ENCODE results near the gene C2orf80. TPM values are rescaled to one million over a fixed set of nuclear protein-coding genes. Genes with fewer than 3 reads are reported as not detected.
"Not testable (repeated sequence)": the region's sequence is repeated elsewhere in the genome, so short reads cannot be mapped to it uniquely, and the experiment has no call there.

Gene C2orf80
- total and polyA plus RNA-seq, 8 donors = not detected

DNA sequence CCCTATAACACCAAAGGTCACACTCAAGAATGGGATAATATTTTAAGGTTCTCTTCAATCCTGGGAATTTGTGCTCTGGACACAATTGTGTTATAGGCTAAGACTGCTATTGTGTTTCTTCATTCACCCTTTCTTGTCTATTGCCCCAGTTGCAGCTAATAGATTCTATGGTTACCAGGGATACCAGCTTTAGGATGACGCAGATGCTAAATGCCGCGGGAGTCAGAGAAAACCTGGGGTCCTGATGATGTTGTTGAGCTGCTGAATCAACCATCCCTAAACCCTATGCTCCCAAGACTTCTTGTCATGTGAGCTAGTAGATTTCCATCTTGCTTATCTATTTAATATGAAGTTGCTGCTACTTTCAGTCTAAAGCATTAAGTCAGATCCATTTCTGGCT, 70.9 kb downstream of the C2orf80 start:
- H3K4me3 ChIP-seq = no peak overlapping the region
- no peaks in the 10 kb centered on the region for H3K36me3 ChIP-seq
- no peaks in the 10 kb centered on the region for H3K27me3 ChIP-seq
- H3K9me3 ChIP-seq = no peaks in the 10 kb centered on the region
- TF ChIP-seq, protein P1, sequence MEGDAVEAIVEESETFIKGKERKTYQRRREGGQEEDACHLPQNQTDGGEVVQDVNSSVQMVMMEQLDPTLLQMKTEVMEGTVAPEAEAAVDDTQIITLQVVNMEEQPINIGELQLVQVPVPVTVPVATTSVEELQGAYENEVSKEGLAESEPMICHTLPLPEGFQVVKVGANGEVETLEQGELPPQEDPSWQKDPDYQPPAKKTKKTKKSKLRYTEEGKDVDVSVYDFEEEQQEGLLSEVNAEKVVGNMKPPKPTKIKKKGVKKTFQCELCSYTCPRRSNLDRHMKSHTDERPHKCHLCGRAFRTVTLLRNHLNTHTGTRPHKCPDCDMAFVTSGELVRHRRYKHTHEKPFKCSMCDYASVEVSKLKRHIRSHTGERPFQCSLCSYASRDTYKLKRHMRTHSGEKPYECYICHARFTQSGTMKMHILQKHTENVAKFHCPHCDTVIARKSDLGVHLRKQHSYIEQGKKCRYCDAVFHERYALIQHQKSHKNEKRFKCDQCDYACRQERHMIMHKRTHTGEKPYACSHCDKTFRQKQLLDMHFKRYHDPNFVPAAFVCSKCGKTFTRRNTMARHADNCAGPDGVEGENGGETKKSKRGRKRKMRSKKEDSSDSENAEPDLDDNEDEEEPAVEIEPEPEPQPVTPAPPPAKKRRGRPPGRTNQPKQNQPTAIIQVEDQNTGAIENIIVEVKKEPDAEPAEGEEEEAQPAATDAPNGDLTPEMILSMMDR (IDR thresholded peaks at IDR 0.05) = no peak
- FAIRE-seq (no peak), DNase-seq (no peak), ATAC-seq (no peak)
- no peaks in the 10 kb centered on the region for H3K4me1 ChIP-seq
- intact Hi-C loops (cut with DNase I) = no loop called here
- H3K27ac ChIP-seq = no peak overlapping the region
- WGBS, 2 donors = 97% methylated on average over 3 of the region's 3 CpGs

GRCh38 chr2:208117390-208117789, 72.4 kb downstream of the C2orf80 start:
- not testable (repeated sequence) for FAIRE-seq

More at GRCh38 chr2:208117390-208117789, 72.4 kb downstream of the C2orf80 start:
- DNase-seq; ATAC-seq; H3K36me3 ChIP-seq; H3K4me1 ChIP-seq; H3K9me3 ChIP-seq; H3K27me3 ChIP-seq; intact Hi-C loops (cut with DNase I); H3K4me3 ChIP-seq; H3K27ac ChIP-seq: not testable (repeated sequence)
- WGBS, 2 donors = 82 to 83% methylated on average over 11 of the region's 11 CpGs

Other genes with a start within 250 kb of the C2orf80 start
- gene PLEKHM3, start 164.5 kb downstream of the C2orf80 start, total RNA-seq = 10 to 100 TPM in 1 of 6 donors, 1 to 10 TPM in 5; 4.6 to 10.2 (median 5.4) TPM
- gene PLEKHM3, start 164.5 kb downstream of the C2orf80 start, polyA plus RNA-seq = 1 to 10 TPM; 3.0 to 5.6 TPM
- not detected for gene CRYGD, start 65.5 kb downstream of the C2orf80 start, total RNA-seq
- under 1 TPM in 1 of 2 donors, not detected in 1; 0.28 TPM for gene CRYGD, start 65.5 kb downstream of the C2orf80 start, polyA plus RNA-seq
- gene CRYGC, start 60.2 kb downstream of the C2orf80 start, total RNA-seq = not detected
- gene CRYGC, start 60.2 kb downstream of the C2orf80 start, polyA plus RNA-seq = not detected
- not detected for gene CRYGB, start 43.9 kb downstream of the C2orf80 start, total RNA-seq
- not detected for gene CRYGB, start 43.9 kb downstream of the C2orf80 start, polyA plus RNA-seq
- not detected for gene CRYGA, start 26.4 kb downstream of the C2orf80 start, total RNA-seq
- gene CRYGA, start 26.4 kb downstream of the C2orf80 start, polyA plus RNA-seq = not detected
- gene IDH1, start 65.0 kb upstream of the C2orf80 start, total RNA-seq = 10 to 100 TPM; 16.7 to 57.8 (median 43.1) TPM
- gene IDH1, start 65.0 kb upstream of the C2orf80 start, polyA plus RNA-seq = 10 to 100 TPM; 14.2 to 24.5 TPM
- 10 to 100 TPM; 11.5 to 16.1 (median 14.2) TPM for gene PIKFYVE, start 76.2 kb upstream of the C2orf80 start, total RNA-seq
- 1 to 10 TPM; 6.0 to 7.3 TPM for gene PIKFYVE, start 76.2 kb upstream of the C2orf80 start, polyA plus RNA-seq
- gene PTH2R, start 216.8 kb upstream of the C2orf80 start, total RNA-seq = under 1 TPM; 0.19 to 0.62 (median 0.46) TPM
- gene PTH2R, start 216.8 kb upstream of the C2orf80 start, polyA plus RNA-seq = 1 to 10 TPM in 1 of 2 donors, under 1 TPM in 1; 0.49 to 1.5 TPM

Measured in pancreas (tissue), 10 donors.